ENCODE results near the gene SPDYE16. TPM values are rescaled to one million over a fixed set of nuclear protein-coding genes. Genes with fewer than 3 reads are reported as not detected.
A peak's percentile ranks its signal among the peaks of the same experiment; 100 is the strongest.
"Not testable (repeated sequence)": the region's sequence is repeated elsewhere in the genome, so short reads cannot be mapped to it uniquely, and the experiment has no call there.

Gene SPDYE16
- total and polyA plus RNA-seq, 8 donors, result 0.09 to 0.67 (median 0.37) TPM; not detected in 1

DNA sequence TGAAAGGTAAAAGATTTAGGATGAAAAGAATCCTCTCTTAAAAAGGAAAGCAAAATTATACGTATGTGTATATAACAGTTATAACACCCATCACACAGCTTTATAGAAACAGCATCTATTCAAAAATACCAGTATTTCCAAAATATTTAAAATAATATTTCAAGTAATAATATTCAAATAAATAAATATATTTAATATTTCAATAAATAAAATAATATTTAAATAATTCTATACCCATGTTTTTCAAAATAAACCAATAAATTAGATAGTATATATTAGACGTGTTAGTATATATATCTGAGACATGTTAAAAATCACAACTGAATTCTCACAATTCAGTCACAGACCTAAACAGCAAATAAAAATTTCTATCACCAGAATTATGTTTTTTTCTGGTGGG, 11.5 kb downstream of the SPDYE16 start:
- ATAC-seq; H3K9me3 ChIP-seq; H3K4me3 ChIP-seq; H3K27ac ChIP-seq; intact Hi-C loops (cut with DNase I); H3K27me3 ChIP-seq; DNase-seq; H3K4me1 ChIP-seq; H3K36me3 ChIP-seq; FAIRE-seq: not testable (repeated sequence)
- 73 to 85% methylated on average over 2 of the region's 2 CpGs for WGBS, 2 donors

DNA sequence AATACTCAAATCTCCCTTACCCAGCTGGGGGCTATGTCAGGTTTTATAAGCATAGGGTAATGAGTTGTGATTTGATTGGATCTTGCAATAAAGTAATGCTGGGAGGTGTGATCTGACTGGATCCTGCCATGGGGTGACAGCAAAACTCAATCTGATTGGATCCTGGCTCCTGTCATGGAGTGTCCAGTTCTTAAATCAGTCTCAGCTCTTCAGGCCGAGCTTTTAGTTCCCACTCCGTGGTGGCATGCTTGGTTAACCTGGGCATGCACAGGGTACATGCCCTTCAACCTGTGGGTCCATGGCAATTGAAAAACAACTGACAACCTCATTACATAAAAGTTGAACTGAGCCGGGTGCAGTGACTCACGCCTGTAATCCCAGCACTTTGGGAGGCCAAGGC, 16.9 kb downstream of the SPDYE16 start:
- intact Hi-C loops (cut with DNase I); H3K27me3 ChIP-seq; H3K9me3 ChIP-seq; H3K27ac ChIP-seq; FAIRE-seq; DNase-seq; H3K36me3 ChIP-seq; H3K4me3 ChIP-seq; H3K4me1 ChIP-seq; ATAC-seq: not testable (repeated sequence)
- 78 to 100% methylated on average over 2 of the region's 4 CpGs for WGBS, 2 donors

DNA sequence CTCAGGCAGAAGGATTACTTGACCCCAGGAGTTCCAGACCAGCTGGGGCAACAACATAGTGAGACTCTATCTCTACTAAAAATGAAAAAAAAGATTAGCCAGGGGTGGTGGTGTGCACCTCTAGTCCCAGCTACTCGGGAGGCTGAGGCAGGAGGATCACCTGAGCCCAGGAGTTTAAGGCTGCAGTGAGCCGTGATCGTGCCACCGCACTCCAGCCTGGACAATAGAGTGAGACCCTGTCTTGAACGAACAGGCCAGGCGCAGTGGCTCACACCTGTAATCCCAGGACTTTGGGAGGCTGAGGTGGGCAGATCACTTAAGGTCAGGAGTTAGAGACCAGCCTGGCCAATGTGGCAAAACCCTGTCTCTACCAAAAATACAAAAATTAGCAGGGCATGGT, 26.2 kb downstream of the SPDYE16 start:
- DNase-seq; H3K4me3 ChIP-seq; intact Hi-C loops (cut with DNase I); H3K9me3 ChIP-seq; ATAC-seq; H3K27ac ChIP-seq; FAIRE-seq; H3K4me1 ChIP-seq; H3K27me3 ChIP-seq; H3K36me3 ChIP-seq: not testable (repeated sequence)
- 83 to 85% methylated on average over 6 of the region's 6 CpGs for WGBS, 2 donors

DNA sequence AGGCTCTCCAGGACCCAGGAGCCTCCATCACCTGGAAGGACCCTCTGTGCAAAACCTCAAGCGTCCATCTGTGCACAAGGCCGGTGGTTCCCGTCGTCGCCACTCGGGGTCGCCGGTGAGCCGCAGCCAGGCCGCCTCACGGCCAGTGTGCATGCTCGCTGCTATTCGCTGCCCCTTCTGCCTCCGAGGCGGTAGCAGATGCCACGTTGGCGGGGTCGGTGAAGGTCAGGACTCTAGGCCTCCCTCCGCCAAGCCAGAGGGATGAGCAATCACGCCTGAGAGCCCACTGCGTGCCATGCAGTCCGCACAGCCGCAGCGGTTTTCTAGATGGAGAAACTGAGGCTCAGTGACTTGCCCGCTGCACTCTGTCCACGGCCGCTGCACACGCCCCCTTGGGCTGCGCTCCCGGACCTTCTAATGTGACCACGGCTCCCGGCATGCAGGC, 27.1 kb downstream of the SPDYE16 start:
- TF ChIP-seq, protein P1, sequence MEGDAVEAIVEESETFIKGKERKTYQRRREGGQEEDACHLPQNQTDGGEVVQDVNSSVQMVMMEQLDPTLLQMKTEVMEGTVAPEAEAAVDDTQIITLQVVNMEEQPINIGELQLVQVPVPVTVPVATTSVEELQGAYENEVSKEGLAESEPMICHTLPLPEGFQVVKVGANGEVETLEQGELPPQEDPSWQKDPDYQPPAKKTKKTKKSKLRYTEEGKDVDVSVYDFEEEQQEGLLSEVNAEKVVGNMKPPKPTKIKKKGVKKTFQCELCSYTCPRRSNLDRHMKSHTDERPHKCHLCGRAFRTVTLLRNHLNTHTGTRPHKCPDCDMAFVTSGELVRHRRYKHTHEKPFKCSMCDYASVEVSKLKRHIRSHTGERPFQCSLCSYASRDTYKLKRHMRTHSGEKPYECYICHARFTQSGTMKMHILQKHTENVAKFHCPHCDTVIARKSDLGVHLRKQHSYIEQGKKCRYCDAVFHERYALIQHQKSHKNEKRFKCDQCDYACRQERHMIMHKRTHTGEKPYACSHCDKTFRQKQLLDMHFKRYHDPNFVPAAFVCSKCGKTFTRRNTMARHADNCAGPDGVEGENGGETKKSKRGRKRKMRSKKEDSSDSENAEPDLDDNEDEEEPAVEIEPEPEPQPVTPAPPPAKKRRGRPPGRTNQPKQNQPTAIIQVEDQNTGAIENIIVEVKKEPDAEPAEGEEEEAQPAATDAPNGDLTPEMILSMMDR (IDR thresholded peaks at IDR 0.05), result peak in 2 of 4 donors; percentile 39 to 50
- intact Hi-C loops (cut with DNase I), result no loop called here
- WGBS, 2 donors, result 9 to 10% methylated on average over 32 of the region's 32 CpGs
- H3K4me3 ChIP-seq, result no peak overlapping the region
- H3K4me1 ChIP-seq, result no peaks in the 10 kb centered on the region
- H3K27ac ChIP-seq, result no peak overlapping the region
- no peaks in the 10 kb centered on the region for H3K27me3 ChIP-seq
- peak in 1 of 6 donors; percentile 81 for DNase-seq
- H3K36me3 ChIP-seq, result no peaks in the 10 kb centered on the region
- peak in 2 of 4 donors; percentile 71 to 78 for ATAC-seq
- no peaks in the 10 kb centered on the region for H3K9me3 ChIP-seq
- no peak for FAIRE-seq

DNA sequence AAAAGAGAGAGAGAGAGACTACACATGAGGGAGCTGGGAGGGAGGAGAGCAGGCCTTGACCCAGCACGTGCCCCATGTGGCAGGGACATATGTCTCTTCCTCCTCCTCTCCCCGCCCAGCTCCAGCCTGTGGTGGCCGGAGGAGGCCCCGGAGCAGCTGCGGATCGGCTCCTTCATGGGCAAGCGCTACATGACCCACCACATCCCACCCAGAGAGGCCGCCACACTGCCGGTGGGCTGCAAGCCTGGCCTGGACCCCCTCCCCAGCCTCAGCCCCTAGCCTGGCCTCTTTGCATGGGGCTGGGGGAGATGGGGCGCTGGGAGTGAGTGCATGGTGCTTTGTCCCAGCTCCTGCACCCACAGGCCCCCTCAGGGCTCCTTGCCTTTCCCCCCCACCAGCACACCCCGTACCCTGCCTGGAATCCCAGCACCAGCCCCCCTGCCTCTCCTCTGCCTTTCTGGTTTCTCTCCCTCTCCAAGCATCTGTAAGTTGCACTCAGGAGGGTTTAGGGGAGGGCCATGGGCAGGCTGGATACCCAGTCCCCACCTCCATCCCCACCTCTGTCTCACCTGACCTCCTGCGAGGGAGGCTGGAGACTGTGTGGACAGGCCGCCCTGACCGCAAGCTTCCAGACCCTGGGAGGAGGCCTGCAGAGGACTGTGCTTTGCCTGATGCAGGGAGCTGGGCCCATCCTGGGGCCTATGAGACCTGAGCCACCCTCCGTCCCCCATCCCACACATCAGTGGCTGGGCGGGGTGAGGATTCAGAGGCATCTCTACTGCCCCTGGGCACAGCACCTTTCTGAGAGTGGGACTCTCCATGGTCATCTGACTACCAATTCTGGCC, 27.9 kb downstream of the SPDYE16 start:
- no peaks in the 10 kb centered on the region for H3K9me3 ChIP-seq
- FAIRE-seq, result no peak
- H3K27ac ChIP-seq, result no peak overlapping the region

More for the DNA sequence above, 27.9 kb downstream of the SPDYE16 start:
- no peaks in the 10 kb centered on the region for H3K27me3 ChIP-seq
- no peaks in the 10 kb centered on the region for H3K4me1 ChIP-seq
- 85 to 87% methylated on average over 9 to 16 of the region's 16 CpGs for WGBS, 2 donors
- ATAC-seq (no peak), DNase-seq (peak in 1 of 6 donors; percentile 52)
- TF ChIP-seq, protein P1 (IDR thresholded peaks at IDR 0.05), result no peak
- H3K4me3 ChIP-seq, result no peak overlapping the region
- H3K36me3 ChIP-seq, result no peaks in the 10 kb centered on the region
- intact Hi-C loops (cut with DNase I), result no loop called here
